IMR-90 (cell line): ENCODE data around the gene ADGRB3. TPM values are rescaled to one million over a fixed set of nuclear protein-coding genes. Genes with fewer than 3 reads are reported as not detected.

Experiments used
- ATAC-seq: fragments of 200-7000 bp; cut with Tn5 transposase; 2 replicates; pipeline ENCODE4 v1.9.1; 2020; ENCODE audit warnings: low read depth, mild to moderate bottlenecking, moderate library complexity
- BruUV-seq: library from RNA; stranded (reverse); fragments of 400-500 nt; replicated peaks from 2 replicates; lab custom pipeline; 2021; lab: Mats Ljungman, UMichigan
- CTCF ChIA-PET: fragments of 300-600 bp; formaldehyde crosslinking; extraction: SDS; loops from one replicate; lab custom pipeline; 2021; ENCODE audit warnings: antibody characterized with exemption; lab: Yijun Ruan, JAX
- POLR2A ChIA-PET: fragments of 300-600 bp; sonication (Branson Sonifier 250); formaldehyde crosslinking; loops from one replicate; lab custom pipeline; 2022; ENCODE audit warnings: antibody characterized with exemption; ENCODE audit not compliant: unreplicated experiment; lab: Charles Lee
- DNase-seq: peaks from one replicate; pipeline ENCODE4 v3.0.0; 2013
- H2AFZ ChIP-seq: replicated peaks from 2 replicates; pipeline ENCODE3; 2013; ENCODE audit warnings: low read length, mild to moderate bottlenecking; ENCODE audit not compliant: poor library complexity
- H2AK5ac ChIP-seq: 2 replicates; pipeline ENCODE4 v1.6.1; 2013; ENCODE audit warnings: low read depth, low read length, inconsistent platforms
- H2AK9ac ChIP-seq: replicated peaks from 2 replicates; pipeline ENCODE3; 2013; ENCODE audit warnings: mild to moderate bottlenecking, low read depth, low read length, moderate library complexity; ENCODE audit not compliant: poor library complexity
- H2BK120ac ChIP-seq: 2 replicates; pipeline ENCODE4 v1.6.1; 2013; ENCODE audit warnings: low read depth, low read length, inconsistent platforms
- H2BK15ac ChIP-seq: 3 replicates; pipeline ENCODE4 v1.6.1; 2013; ENCODE audit warnings: low read depth, low read length, inconsistent platforms
- H2BK20ac ChIP-seq: 2 replicates; pipeline ENCODE4 v1.6.1; 2013; ENCODE audit warnings: low read depth, mild to moderate bottlenecking, inconsistent platforms, low read length, moderate library complexity
- H2BK5ac ChIP-seq: 2 replicates; pipeline ENCODE4 v1.6.1; 2013; ENCODE audit warnings: mild to moderate bottlenecking, low read depth, low read length, inconsistent platforms; ENCODE audit not compliant: poor library complexity, severe bottlenecking
- H3K14ac ChIP-seq: replicated peaks from 2 replicates; pipeline ENCODE4 v1.6.1; 2013; ENCODE audit warnings: low read depth, low read length, inconsistent platforms
- H3K18ac ChIP-seq: 2 replicates; pipeline ENCODE4 v1.6.1; 2013; ENCODE audit warnings: low read depth, low read length, control low read depth
- H3K23ac ChIP-seq: 2 replicates; pipeline ENCODE4 v1.6.1; 2013; ENCODE audit warnings: low read depth, low read length, inconsistent platforms
- H3K27ac ChIP-seq: 2 replicates; pipeline ENCODE4 v1.5.1; 2013; ENCODE audit warnings: mild to moderate bottlenecking, control low read depth, low read length; ENCODE audit not compliant: insufficient read depth
- H3K27me3 ChIP-seq: 2 replicates; pipeline ENCODE4 v1.6.1; 2013; ENCODE audit warnings: low read length; ENCODE audit not compliant: control insufficient read depth, insufficient read depth
- H3K36me3 ChIP-seq: 2 replicates; pipeline ENCODE4 v1.6.1; 2013; ENCODE audit warnings: low read length, mixed read lengths; ENCODE audit not compliant: control insufficient read depth, insufficient read depth
- H3K4ac ChIP-seq: 2 replicates; pipeline ENCODE4 v1.6.1; 2013; ENCODE audit warnings: low read depth, low read length, inconsistent platforms
- H3K4me1 ChIP-seq: 2 replicates; pipeline ENCODE4 v1.6.1; 2013; ENCODE audit warnings: low read length, mixed read lengths; ENCODE audit not compliant: control insufficient read depth, insufficient read depth
- H3K4me2 ChIP-seq: 2 replicates; pipeline ENCODE4 v1.6.1; 2013; ENCODE audit warnings: low read depth, mild to moderate bottlenecking, control low read depth, low read length, moderate library complexity
- H3K4me3 ChIP-seq: 2 replicates; pipeline ENCODE4 v1.5.1; 2013; ENCODE audit warnings: low read depth, mild to moderate bottlenecking, control low read depth, low read length, moderate library complexity; ENCODE audit not compliant: insufficient read depth
- H3K56ac ChIP-seq: 2 replicates; pipeline ENCODE4 v1.6.1; 2013; ENCODE audit warnings: low read length, inconsistent platforms; ENCODE audit not compliant: insufficient read depth; ENCODE audit errors: extremely low read depth
- H3K79me1 ChIP-seq, 2 experiments: 2 replicates each; pipeline ENCODE4 v1.6.1; 2013; ENCODE audit warnings: low read length in 2 of 2, inconsistent platforms in 1 of 2, low read depth in 1 of 2
- H3K9ac ChIP-seq: 2 replicates; pipeline ENCODE4 v1.6.1; 2013; ENCODE audit warnings: low read depth, low read length, control low read depth
- H3K9me1 ChIP-seq: 2 replicates; pipeline ENCODE4 v1.6.1; 2013; ENCODE audit warnings: low read length, inconsistent platforms; ENCODE audit not compliant: insufficient read depth
- H3K9me3 ChIP-seq: 2 replicates; pipeline ENCODE4 v1.6.1; 2013; ENCODE audit warnings: low read length; ENCODE audit not compliant: control insufficient read depth, insufficient read depth
- H4K20me1 ChIP-seq: 2 replicates; pipeline ENCODE4 v1.6.1; 2013; ENCODE audit warnings: low read length, inconsistent platforms; ENCODE audit not compliant: insufficient read depth
- H4K5ac ChIP-seq: 2 replicates; pipeline ENCODE4 v1.6.1; 2013; ENCODE audit warnings: mild to moderate bottlenecking, low read depth, low read length, control low read depth
- H4K8ac ChIP-seq, 2 experiments: 2 replicates each; pipeline ENCODE4 v1.6.1; 2013; ENCODE audit warnings: low read depth in 2 of 2, low read length in 2 of 2, control low read depth in 1 of 2, inconsistent platforms in 1 of 2
- H4K91ac ChIP-seq: 2 replicates; pipeline ENCODE4 v1.6.1; 2013; ENCODE audit warnings: low read depth, low read length, inconsistent platforms; ENCODE audit not compliant: insufficient read depth
- RFX5 ChIP-seq: IDR thresholded peaks from 2 replicates; pipeline ENCODE4 v1.8.0; 2012; ENCODE audit warnings: low read depth, mild to moderate bottlenecking, low read length, moderate library complexity
- WGBS, 2 experiments: methylation state at CpG; one replicate each; pipeline versions ENCODE4 v1.1.5 to v1.1.7; 2013; ENCODE audit warnings: missing lambda C conversion rate in 2 of 2; ENCODE audit not compliant: insufficient read length in 1 of 2; ENCODE audit errors: extremely low coverage in 2 of 2; 5-methylcytosine and 5-hydroxymethylcytosine counted together
- dilution Hi-C: fragments of 300-500 bp; cut with HindIII; formaldehyde crosslinking; loops from one replicate; pipeline ENCODE4 v1.14.3; 2018; ENCODE audit warnings: low sequenced_read_pairs; ENCODE audit not compliant: unreplicated experiment
- in situ Hi-C: fragments of 300-500 bp; cut with MboI; formaldehyde crosslinking; loops from 3 replicates; pipeline ENCODE4 v1.14.3; 2019; ENCODE audit warnings: low sequenced_read_pairs, inconsistent platforms, mixed read lengths
- intact Hi-C: fragments of 100-400 bp; cut with micrococcal nuclease; formaldehyde crosslinking; loops from 2 replicates; pipeline ENCODE4 v1.10.0; 2022
- polyA plus RNA-seq, 3 experiments: library from polyadenylated mRNA; depleted of rRNA; stranded (reverse); fragments of >200 nt; gene quantifications; 2 replicates each; pipeline ENCODE4 v1.2.3, GENCODE V29; 2012; ENCODE audit warnings: low replicate concordance in 1 of 3
- total RNA-seq: library from RNA; depleted of rRNA; stranded (reverse); fragments of >200 nt; gene quantifications from 2 replicates; pipeline ENCODE4 v1.2.3, GENCODE V29; 2012

ADGRB3 gene
- total and polyA plus RNA-seq, 2 of the 4 experiments (the other 2 are of a cell fraction) = not detected

GRCh38 chr6:68774843-68775242 is 139.8 kb downstream of the ADGRB3 start:
- Histone ChIP-seq H2BK15ac (no peak overlapping the region), H3K23ac (no peak overlapping the region)

More at GRCh38 chr6:68774843-68775242, 139.8 kb downstream of the ADGRB3 start:
- no TSS peak for BruUV-seq
- no peak overlapping the region for H4K8ac ChIP-seq
- no peak overlapping the region for H2AK5ac ChIP-seq
- H3K4me3 ChIP-seq = no peak overlapping the region
- no peaks in the 10 kb centered on the region for H3K9me1 ChIP-seq
- H2BK120ac ChIP-seq = no peak overlapping the region
- H3K14ac ChIP-seq = no peak overlapping the region
- H3K79me1 ChIP-seq = no peaks in the 10 kb centered on the region
- no peak overlapping the region for H2AFZ ChIP-seq
- ChIA-PET CTCF (no interaction called here), POLR2A (no interaction called here)
- dilution Hi-C loops (no loop called here), intact Hi-C loops (no loop called here), in situ Hi-C loops (no loop called here)
- H4K91ac ChIP-seq = no peak overlapping the region
- H3K27me3 ChIP-seq = no peaks in the 10 kb centered on the region
- H3K27ac ChIP-seq = no peak overlapping the region
- no peak for TF ChIP-seq RFX5
- no peaks in the 10 kb centered on the region for H4K20me1 ChIP-seq
- DNase-seq (no peak), ATAC-seq (no peak)
- H2BK20ac ChIP-seq = no peak overlapping the region
- no peak overlapping the region for H2AK9ac ChIP-seq
- H3K18ac ChIP-seq = no peak overlapping the region
- no peaks in the 10 kb centered on the region for H3K36me3 ChIP-seq
- H3K4me2 ChIP-seq = no peak overlapping the region
- no peak overlapping the region for H4K5ac ChIP-seq
- no peaks in the 10 kb centered on the region for H3K4me1 ChIP-seq
- no peak overlapping the region for H2BK5ac ChIP-seq
- no CpG with 5 or more reads among the region's 1 CpG for WGBS, 2 experiments
- H3K9ac ChIP-seq = no peak overlapping the region
- H3K4ac ChIP-seq = no peak overlapping the region
- no peak overlapping the region for H3K56ac ChIP-seq
- no peaks in the 10 kb centered on the region for H3K9me3 ChIP-seq
